Skeletal muscle satellite cell (primary cell): Measurements from ENCODE around the gene KLF15. TPM values are rescaled to one million over a fixed set of nuclear protein-coding genes. Genes with fewer than 3 reads are reported as not detected.

Source experiments
- H3K27me3 ChIP-seq: 2 replicates; pipeline ENCODE4 v1.7.0; 2013; ENCODE audit warnings: low read length; ENCODE audit not compliant: control insufficient read depth, insufficient read depth
- H3K36me3 ChIP-seq: 2 replicates; pipeline ENCODE4 v1.7.0; 2013; ENCODE audit warnings: mild to moderate bottlenecking, control low read depth, low read length; ENCODE audit not compliant: insufficient read depth
- H3K4me1 ChIP-seq: 2 replicates; pipeline ENCODE4 v1.7.0; 2013; ENCODE audit warnings: low read length; ENCODE audit not compliant: control insufficient read depth, insufficient read depth
- H3K4me2 ChIP-seq: 2 replicates; pipeline ENCODE4 v1.7.0; 2013; ENCODE audit warnings: mild to moderate bottlenecking, low read length
- H3K4me3 ChIP-seq: 2 replicates; pipeline ENCODE4 v1.7.0; 2013; ENCODE audit warnings: low read length
- H3K9ac ChIP-seq: 2 replicates; pipeline ENCODE4 v1.7.0; 2013; ENCODE audit warnings: mild to moderate bottlenecking, low read depth, low read length, moderate library complexity
- H3K9me3 ChIP-seq: replicated peaks from 2 replicates; pipeline ENCODE4 v1.7.0; 2013; ENCODE audit warnings: mild to moderate bottlenecking, control low read depth, low read length
- total RNA-seq: library from RNA; depleted of rRNA; stranded (reverse); fragments of >200 nt; gene quantifications from 2 replicates; pipeline ENCODE4 v1.2.3, GENCODE V29; 2012; rRNA removed

The KLF15 gene
- 0.87 and 1.5 TPM in 2 replicates for total RNA-seq

DNA sequence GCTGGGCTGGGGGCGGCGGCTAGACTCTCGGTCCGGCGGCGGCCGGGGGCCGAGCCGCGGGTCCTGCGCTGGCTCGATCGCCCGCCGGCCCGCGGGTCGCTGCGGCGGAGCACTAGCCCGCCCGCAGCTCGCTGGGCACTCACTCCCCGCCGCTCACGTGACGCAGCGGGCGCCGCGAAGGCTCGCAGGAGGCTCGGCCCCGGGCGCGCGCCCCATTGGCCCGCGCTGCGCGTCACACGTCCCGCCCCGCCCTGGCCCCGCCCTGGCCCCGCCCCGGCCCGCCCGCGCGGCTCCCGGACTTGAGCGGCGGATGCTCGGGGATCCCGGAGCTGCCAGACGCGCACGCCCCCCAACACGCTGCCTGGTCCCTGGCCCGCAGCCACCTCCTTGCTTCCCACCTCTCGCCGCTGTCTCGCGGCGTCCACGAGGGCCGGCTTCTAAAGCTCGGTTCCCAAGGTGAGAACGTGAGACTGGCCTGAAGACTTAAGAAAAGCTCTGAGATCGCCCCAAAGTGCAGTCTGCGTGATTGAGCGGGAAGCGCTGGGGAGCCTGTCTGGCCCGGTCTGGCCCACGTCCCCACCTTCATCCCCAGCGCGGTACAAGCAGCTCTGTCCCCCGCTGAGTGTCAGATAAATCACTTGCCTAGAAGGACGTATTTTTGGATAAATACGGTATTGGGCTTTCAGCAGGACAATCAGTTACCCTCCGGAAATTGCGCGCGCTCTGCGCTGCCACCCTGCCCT lies at the start of gene KLF15:
Gene KLF15 (minus strand): TSS at position 114 of the 743 bp plus-strand sequence. CDS start 4,486 bp downstream, outside the sequence.
- Histone ChIP-seq H3K36me3 (no peaks in the 10 kb centered on the region), H3K4me1 (peaks cover 28% of the 10 kb centered on the region), H3K9me3 (peaks cover 9% of the 10 kb centered on the region), H3K27me3 (peaks cover 41% of the 10 kb centered on the region), H3K9ac (peak within 1 kb of the TSS; percentile 54), H3K4me2 (peak within 1 kb of the TSS; percentile 90), H3K4me3 (peak within 1 kb of the TSS; percentile 70)

DNA sequence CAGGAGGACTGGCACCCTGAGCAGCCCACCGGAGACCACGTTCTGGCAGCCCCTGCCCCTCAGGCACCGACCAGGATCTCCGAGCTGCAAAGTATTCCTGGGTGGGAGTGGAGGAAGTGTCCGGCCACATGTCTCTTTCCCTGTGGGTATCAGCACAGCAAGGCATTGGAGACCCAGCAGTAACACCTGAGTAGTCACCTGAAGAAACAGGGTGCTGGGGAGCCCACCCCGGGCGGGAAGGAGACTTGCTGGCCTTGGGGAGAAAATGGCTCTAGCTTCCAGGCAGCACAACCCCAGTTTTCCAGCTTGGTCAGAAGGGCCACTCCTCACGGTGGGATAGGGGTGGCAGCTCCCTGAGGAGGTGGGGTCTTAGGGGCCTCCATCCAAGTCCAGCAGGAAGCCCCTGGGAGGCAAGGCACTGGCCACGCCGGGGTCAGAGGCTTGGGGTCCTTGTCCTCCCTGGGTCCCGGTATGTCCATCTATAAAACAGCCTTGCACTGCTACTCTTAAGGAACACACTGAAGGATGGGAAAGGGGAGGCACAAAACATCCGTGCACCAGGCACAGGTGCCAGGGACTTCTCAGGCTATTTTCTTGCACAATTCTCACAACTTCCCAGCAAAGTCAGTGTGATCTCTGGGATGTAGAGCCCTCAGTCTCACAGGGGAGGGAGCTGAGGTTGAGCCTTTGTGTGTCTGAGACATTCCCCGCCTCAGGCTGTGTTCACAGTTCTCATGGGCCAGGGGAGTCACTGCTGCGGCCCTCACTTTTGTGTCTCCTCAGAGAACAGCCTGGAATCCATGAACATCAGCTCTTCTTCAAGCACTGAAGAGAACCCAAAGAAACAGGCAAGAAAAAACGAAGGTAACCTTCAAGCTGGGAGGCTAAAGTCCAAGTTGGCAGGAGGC lies 49.4 kb upstream of the KLF15 start:
- Histone ChIP-seq H3K9ac (no peak overlapping the region), H3K27me3 (peaks cover 56% of the 10 kb centered on the region), H3K9me3 (no peaks in the 10 kb centered on the region), H3K4me1 (no peaks in the 10 kb centered on the region), H3K36me3 (no peaks in the 10 kb centered on the region), H3K4me3 (no peak overlapping the region), H3K4me2 (no peak overlapping the region)

DNA sequence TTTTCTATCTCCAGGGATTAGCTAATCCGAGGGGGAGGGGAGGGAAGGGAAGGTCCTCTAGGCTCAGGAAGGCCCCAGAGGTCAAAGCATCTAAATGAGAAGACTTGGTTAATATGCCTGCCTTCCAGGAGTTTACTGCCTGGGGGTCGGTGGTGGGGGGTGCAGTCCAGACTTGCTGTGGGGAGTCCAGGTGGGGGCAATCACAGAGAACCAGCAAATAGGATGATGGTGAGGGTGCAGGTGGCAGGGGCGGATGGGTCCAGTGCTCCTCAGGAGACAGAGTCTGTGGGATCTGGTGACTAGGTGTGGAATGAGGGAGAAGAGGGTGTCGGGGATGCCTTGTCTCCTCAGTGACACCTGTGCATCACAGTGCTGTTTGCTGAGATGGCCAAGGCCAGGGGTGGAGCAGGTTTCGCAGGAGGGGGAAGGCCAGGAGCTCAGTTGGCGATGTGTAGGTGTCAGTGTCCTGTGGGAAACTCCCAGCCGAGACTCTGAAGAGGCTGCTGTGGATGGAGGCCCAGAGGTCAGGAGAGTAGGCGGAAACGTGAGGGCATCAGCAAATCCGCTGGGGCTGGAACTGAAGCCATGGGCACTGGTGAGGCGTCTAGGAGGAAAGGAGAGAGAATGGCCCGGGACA lies 45.6 kb upstream of the KLF15 start:
- no peak overlapping the region for H3K4me2 ChIP-seq
- H3K27me3 ChIP-seq = peaks cover 29% of the 10 kb centered on the region
- no peak overlapping the region for H3K9ac ChIP-seq
- H3K9me3 ChIP-seq = no peaks in the 10 kb centered on the region
- H3K36me3 ChIP-seq = no peaks in the 10 kb centered on the region
- no peaks in the 10 kb centered on the region for H3K4me1 ChIP-seq
- H3K4me3 ChIP-seq = no peak overlapping the region

DNA sequence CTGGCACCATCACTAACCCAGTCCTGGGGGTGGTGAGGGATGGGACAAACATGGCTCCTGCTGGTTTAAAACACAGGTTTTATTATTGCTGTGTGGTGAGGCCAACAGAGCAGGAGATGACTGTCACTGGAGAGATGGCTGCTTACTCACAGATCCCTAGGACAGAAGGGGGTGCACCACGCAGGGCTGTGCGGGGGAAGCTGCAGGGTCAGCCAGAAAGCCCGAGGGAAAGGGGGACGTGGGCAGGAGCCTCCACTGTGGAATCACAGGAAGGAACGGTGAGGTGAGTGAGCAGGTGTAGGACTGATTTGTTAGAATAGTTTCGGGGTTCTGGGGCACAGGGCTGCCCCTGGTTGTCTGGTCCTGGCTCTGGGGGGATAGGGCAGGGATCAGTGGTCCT lies 45.0 kb upstream of the KLF15 start:
- Histone ChIP-seq H3K36me3 (no peaks in the 10 kb centered on the region), H3K9ac (no peak overlapping the region), H3K4me1 (no peaks in the 10 kb centered on the region), H3K4me3 (no peak overlapping the region), H3K27me3 (peaks cover 24% of the 10 kb centered on the region), H3K9me3 (no peaks in the 10 kb centered on the region), H3K4me2 (no peak overlapping the region)

DNA sequence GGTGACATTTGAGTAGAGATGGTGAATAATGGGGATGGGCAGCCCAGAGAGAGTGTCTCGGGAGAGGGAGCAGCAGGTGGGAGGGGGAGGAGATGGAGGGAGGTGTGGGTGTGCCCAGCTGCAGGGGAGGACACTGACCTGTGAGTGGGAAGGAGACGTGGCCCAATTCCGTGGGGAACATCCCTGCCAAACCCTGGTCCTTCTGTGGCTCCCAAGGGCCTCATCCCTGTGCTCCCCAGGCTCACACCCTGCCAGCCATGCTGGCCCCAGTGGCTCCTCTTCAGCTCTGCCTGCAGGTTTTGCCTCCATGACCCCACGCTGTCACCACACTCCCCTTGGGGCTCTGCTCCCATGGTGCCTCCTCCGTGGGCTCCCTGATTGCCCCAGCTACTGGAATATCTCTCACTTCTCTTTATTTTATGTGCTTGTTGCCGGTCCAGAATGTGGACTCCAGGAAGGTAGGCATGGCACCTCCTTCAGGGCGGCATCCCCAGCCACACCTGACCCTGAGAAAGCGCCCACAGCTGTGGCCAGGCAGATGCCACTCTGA lies 44.5 kb upstream of the KLF15 start:
- Histone ChIP-seq H3K36me3 (no peaks in the 10 kb centered on the region), H3K4me1 (no peaks in the 10 kb centered on the region), H3K9ac (no peak overlapping the region)

DNA sequence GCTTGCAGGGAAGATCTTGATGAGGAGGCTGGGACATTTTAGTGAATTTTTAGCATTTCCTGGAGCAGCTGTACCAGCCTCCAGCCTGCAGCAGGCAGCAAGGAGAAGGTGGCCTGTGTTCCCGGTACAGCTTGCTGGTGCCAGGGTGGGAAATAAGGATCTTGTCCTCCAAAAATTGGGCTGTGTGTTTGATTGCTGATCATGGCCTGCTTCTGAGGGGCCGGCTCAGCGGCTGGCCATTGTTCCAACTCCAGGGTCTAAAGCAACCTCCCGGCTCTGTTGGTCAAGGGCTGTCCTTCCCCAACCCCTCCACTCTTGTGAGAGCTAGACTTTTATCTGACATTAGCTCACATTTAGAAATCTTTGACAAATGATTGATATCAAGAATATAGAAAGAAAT lies 42.5 kb upstream of the KLF15 start:
- H3K27me3 ChIP-seq = peaks cover 30% of the 10 kb centered on the region
- H3K4me1 ChIP-seq = no peaks in the 10 kb centered on the region
- no peak overlapping the region for H3K4me2 ChIP-seq

More for the DNA sequence above, 44.5 kb upstream of the KLF15 start:
- no peaks in the 10 kb centered on the region for H3K9me3 ChIP-seq
- peaks cover 19% of the 10 kb centered on the region for H3K27me3 ChIP-seq
- no peak overlapping the region for H3K4me3 ChIP-seq
- no peak overlapping the region for H3K4me2 ChIP-seq

DNA sequence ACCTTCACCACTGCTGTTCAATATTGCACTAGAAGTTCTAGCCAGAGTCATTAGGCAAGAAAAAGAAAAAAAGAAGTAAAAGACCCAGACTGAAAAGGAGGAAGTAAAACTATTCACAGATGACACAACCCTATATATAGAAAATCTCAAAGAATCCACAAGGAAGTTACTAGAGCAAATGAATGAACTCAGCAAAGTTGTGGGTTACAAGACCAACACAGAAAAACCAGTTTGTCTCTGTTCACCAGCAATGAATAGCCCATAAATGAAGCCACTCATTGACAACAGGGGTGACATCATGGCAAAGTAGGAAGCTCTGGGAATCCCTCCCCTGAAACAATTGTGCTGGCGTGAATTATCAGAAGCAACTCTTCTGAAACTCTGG lies 42.1 kb upstream of the KLF15 start:
- Histone ChIP-seq H3K9me3 (no peaks in the 10 kb centered on the region), H3K27me3 (peaks cover 34% of the 10 kb centered on the region), H3K4me2 (no peak overlapping the region), H3K4me3 (no peak overlapping the region), H3K9ac (no peak overlapping the region), H3K36me3 (no peaks in the 10 kb centered on the region), H3K4me1 (peaks cover 3% of the 10 kb centered on the region)

More for the DNA sequence above, 42.5 kb upstream of the KLF15 start:
- no peaks in the 10 kb centered on the region for H3K9me3 ChIP-seq
- no peak overlapping the region for H3K9ac ChIP-seq
- no peaks in the 10 kb centered on the region for H3K36me3 ChIP-seq
- H3K4me3 ChIP-seq = no peak overlapping the region

DNA sequence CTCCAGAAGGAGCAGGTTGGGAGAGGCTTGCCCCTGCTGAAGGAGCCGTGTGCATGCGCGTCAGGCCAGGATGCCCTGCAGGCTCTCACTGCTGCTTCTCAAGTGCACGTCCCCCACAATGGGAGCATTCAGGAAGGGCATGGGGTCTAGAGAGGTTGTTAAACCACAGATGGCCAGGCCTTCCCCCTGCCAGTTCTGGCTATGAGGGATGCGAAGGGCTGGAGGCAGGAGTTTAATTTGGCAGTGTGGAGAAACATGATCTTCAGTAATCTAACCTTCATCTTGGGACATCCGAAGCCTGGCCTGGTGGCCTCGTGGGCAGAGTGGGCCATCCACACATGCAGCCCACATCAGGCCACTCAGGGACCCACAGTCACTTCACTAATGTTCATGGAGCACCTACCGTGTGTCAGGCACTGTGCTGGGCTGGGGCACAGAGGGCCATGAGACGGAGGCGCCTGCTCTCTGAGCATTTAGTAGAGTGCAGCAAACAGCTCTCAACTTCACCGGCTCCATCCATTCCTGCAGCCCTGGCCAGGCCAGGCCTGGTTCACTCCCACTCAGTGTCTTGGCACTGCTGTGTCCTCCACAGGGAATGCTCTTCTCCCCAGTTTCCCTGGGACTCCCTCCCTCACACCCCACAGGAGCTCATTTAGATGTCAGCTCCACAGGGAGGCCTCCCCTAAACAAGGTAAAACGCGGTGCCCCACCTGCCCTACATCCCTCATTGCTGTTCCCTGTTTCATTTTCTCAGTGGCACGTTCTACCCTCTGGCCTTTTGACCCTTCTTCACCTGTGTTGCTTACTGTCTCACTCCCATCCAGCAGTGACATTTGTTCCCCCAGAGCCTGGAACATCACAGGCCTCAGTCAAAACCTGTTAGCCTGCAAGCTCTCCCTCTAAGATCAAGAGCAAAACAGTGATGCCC lies 41.5 kb upstream of the KLF15 start:
- Histone ChIP-seq H3K4me1 (peaks cover 3% of the 10 kb centered on the region), H3K27me3 (peaks cover 35% of the 10 kb centered on the region), H3K4me2 (no peak overlapping the region), H3K36me3 (no peaks in the 10 kb centered on the region), H3K9ac (no peak overlapping the region), H3K4me3 (no peak overlapping the region), H3K9me3 (no peaks in the 10 kb centered on the region)

DNA sequence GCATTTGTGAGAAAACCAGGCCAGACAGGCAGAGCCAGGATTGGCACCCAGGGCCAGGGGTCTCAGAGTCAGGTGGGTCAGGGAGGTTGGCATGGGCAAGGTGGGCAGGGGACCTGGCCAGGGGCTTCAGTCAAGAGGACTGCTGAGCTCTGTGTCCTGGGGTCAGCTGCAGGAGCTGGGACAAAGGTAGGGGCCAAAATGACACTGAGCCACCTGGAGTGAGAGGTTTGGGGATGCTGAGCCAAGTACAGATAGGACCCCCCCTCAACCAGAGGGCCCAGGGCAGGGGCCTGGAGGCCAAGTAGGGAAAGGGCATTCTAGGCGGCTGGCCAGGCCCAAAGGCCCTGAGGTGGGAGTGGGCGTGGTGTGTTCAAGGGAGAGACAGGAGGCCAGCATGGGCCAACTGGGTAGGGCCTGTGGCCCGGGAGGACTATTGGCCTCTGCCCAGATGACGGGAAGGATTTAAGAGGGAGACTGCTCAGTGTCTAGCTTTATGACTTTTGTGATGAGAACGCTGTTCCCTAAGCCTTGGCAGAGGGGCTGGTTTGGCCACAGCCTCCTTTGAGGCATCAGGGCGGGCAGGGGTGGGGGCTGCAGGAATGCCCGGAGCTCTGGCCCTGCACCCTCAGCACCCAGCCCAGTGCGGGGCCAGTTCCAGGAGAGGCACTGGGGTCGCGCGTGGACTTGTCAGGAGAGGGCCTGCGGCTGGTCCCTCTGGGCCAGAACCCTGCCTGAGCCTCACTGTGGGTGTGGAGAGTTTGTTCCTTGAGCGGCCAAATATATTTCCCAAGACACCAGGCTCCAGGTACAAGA lies 40.6 kb upstream of the KLF15 start:
- H3K36me3 ChIP-seq = no peaks in the 10 kb centered on the region
- peaks cover 44% of the 10 kb centered on the region for H3K27me3 ChIP-seq
- no peak overlapping the region for H3K4me2 ChIP-seq
- peaks cover 3% of the 10 kb centered on the region for H3K4me1 ChIP-seq
- no peak overlapping the region for H3K9ac ChIP-seq
- no peak overlapping the region for H3K4me3 ChIP-seq
- no peaks in the 10 kb centered on the region for H3K9me3 ChIP-seq

DNA sequence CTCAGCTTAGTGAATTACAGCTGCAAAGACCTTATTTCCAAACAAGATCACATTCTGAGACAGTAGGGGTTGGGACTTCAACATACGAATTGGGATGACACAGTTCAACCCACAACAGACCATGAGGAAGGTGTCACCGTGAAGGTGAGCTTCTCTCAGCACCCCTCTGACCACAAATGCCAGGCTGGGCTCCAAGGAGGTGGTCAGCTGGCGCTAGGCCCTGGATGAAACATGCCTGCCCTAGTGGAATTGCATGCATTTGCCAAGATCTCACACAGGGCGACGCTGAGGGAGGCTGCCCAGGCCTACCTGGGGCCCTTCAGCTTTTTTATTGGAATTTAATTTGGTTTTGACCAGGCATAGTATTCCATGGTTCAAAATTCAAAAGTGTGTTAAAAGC lies 39.3 kb upstream of the KLF15 start:
- peaks cover 52% of the 10 kb centered on the region for H3K27me3 ChIP-seq
- no peaks in the 10 kb centered on the region for H3K9me3 ChIP-seq
- no peak overlapping the region for H3K4me3 ChIP-seq
- H3K9ac ChIP-seq = no peak overlapping the region
- H3K36me3 ChIP-seq = no peaks in the 10 kb centered on the region
- no peak overlapping the region for H3K4me2 ChIP-seq
- H3K4me1 ChIP-seq = peaks cover 3% of the 10 kb centered on the region
